Neural progenitor cell (in vitro differentiated cells): ENCODE results near the gene COL23A1. TPM values are rescaled to one million over a fixed set of nuclear protein-coding genes. Genes with fewer than 3 reads are reported as not detected.

Experiments
- DNase-seq: peaks from one replicate; pipeline ENCODE4 v3.0.0-alpha.2; 2016; ENCODE audit warnings: low spot score
- H2AFZ ChIP-seq: fragments of 200-600 bp; sonication (generic); replicated peaks from 2 replicates; pipeline ENCODE4 v1.6.1; 2016; ENCODE audit warnings: antibody characterized with exemption
- H3F3A ChIP-seq: fragments of 200-600 bp; sonication (generic); 2 replicates; pipeline ENCODE4 v1.6.1; 2016; ENCODE audit warnings: antibody characterized with exemption, low read depth
- H3K27ac ChIP-seq: fragments of 200-600 bp; sonication (generic); 2 replicates; pipeline ENCODE4 v1.5.1; 2016; ENCODE audit warnings: mild to moderate bottlenecking
- H3K27me3 ChIP-seq: fragments of 200-600 bp; sonication (generic); 2 replicates; pipeline ENCODE4 v1.6.1; 2016; ENCODE audit warnings: mild to moderate bottlenecking, moderate library complexity
- H3K36me3 ChIP-seq: fragments of 200-600 bp; sonication (generic); 2 replicates; pipeline ENCODE4 v1.5.1; 2016
- H3K4me1 ChIP-seq: fragments of 200-600 bp; sonication (generic); 2 replicates; pipeline ENCODE4 v1.6.1; 2016; ENCODE audit warnings: mixed run types
- H3K4me2 ChIP-seq: fragments of 200-600 bp; sonication (generic); 2 replicates; pipeline ENCODE4 v1.6.1; 2016
- H3K4me3 ChIP-seq: fragments of 200-600 bp; sonication (generic); 2 replicates; pipeline ENCODE4 v1.5.1; 2016
- H3K79me2 ChIP-seq: fragments of 200-600 bp; sonication (generic); 2 replicates; pipeline ENCODE4 v1.6.1; 2016; ENCODE audit warnings: low read depth
- H3K9ac ChIP-seq: fragments of 200-600 bp; sonication (generic); 2 replicates; pipeline ENCODE4 v1.6.1; 2016
- H3K9me3 ChIP-seq: fragments of 200-600 bp; sonication (generic); 2 replicates; pipeline ENCODE4 v1.5.1; 2016; ENCODE audit warnings: low read depth
- H4K20me1 ChIP-seq: fragments of 200-600 bp; sonication (generic); 2 replicates; pipeline ENCODE4 v1.6.1; 2016; ENCODE audit warnings: low read depth
- H3K27ac Mint-ChIP-seq: 3 replicates; pipeline ENCODE4 v1.8.0; 2021; ENCODE audit warnings: mixed read lengths
- H3K27me3 Mint-ChIP-seq: 2 replicates; pipeline ENCODE4 v1.8.0; 2022; ENCODE audit warnings: low read depth, mild to moderate bottlenecking, inconsistent platforms, moderate library complexity, mixed read lengths; ENCODE audit not compliant: insufficient read depth
- H3K36me3 Mint-ChIP-seq: 3 replicates; pipeline ENCODE4 v1.8.0; 2021; ENCODE audit warnings: mixed read lengths
- H3K4me1 Mint-ChIP-seq: 3 replicates; pipeline ENCODE4 v1.8.0; 2021; ENCODE audit warnings: mixed read lengths
- H3K4me3 Mint-ChIP-seq: 3 replicates; pipeline ENCODE4 v1.8.0; 2021; ENCODE audit warnings: mild to moderate bottlenecking, moderate library complexity, mixed read lengths
- H3K9me3 Mint-ChIP-seq: 3 replicates; pipeline ENCODE4 v1.8.0; 2020; ENCODE audit warnings: mixed read lengths
- CTCF ChIP-seq: fragments of 200-600 bp; sonication (generic); IDR thresholded peaks from 2 replicates; pipeline ENCODE4 v1.5.1; 2017; ENCODE audit warnings: antibody characterized with exemption, mild to moderate bottlenecking
- EZH2 ChIP-seq: fragments of 200-600 bp; sonication (generic); IDR thresholded peaks from 2 replicates; pipeline ENCODE4 v1.6.1; 2017; ENCODE audit warnings: antibody characterized with exemption, mild to moderate bottlenecking, moderate library complexity
- EZH2phosphoT487 ChIP-seq: fragments of 200-600 bp; sonication (generic); IDR thresholded peaks from 2 replicates; pipeline ENCODE4 v1.6.1; 2017; ENCODE audit warnings: antibody characterized with exemption
- total RNA-seq: library from RNA; depleted of rRNA; stranded (reverse); fragments of >200 nt; gene quantifications from 2 replicates; pipeline ENCODE4 v1.2.3, GENCODE V29; 2015; ENCODE audit warnings: low replicate concordance

The COL23A1 gene
- total RNA-seq, 1 donor from 2014 or later: not detected

- H3K36me3 Mint-ChIP-seq: no peaks in the 10 kb centered on the region
- H2AFZ ChIP-seq: no peak overlapping the region
These were observed 57.5 kb downstream of the COL23A1 start for GRCh38 chr5:178532666-178533065.

DNA sequence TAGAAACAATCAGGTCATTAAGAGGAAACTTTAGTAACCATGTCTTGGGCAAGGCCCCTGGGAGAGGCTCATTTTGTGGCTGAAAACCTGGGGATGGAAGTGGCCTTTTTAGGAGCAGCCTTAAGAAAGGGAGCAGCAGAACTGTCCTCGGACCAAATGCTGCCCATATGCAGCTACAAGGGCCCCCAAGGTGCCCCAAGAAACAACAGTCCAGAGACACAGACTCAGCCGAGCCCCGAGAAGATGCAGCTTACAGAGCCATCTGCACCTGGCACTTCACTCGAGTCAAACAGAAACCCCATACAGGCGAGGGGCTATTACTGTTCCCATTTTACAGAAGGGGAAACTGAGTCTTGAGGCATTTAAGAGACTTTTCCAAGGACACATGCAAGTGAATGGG is 58.0 kb downstream of the COL23A1 start:
- Mint-ChIP-seq H3K27ac (no peak overlapping the region), H3K27me3 (no peaks in the 10 kb centered on the region), H3K4me3 (no peak overlapping the region), H3K4me1 (peaks cover 28% of the 10 kb centered on the region), H3K36me3 (no peaks in the 10 kb centered on the region), H3K9me3 (no peaks in the 10 kb centered on the region)
- Histone ChIP-seq H3F3A (no peaks in the 10 kb centered on the region), H4K20me1 (no peaks in the 10 kb centered on the region), H3K9me3 (no peaks in the 10 kb centered on the region), H3K9ac (no peak overlapping the region), H3K4me1 (peaks cover 8% of the 10 kb centered on the region), H2AFZ (no peak overlapping the region), H3K79me2 (no peaks in the 10 kb centered on the region), H3K27me3 (no peaks in the 10 kb centered on the region), H3K27ac (no peak overlapping the region), H3K4me2 (no peak overlapping the region), H3K4me3 (no peak overlapping the region), H3K36me3 (no peaks in the 10 kb centered on the region)
- no peak for TF ChIP-seq EZH2
- no peak for TF ChIP-seq CTCF
- TF ChIP-seq EZH2phosphoT487: no peak
- DNase-seq: no peak

More at GRCh38 chr5:178532666-178533065, 57.5 kb downstream of the COL23A1 start:
- Mint-ChIP-seq H3K27ac (peak overlapping the region; percentile 57), H3K4me3 (no peak overlapping the region), H3K4me1 (peaks cover 26% of the 10 kb centered on the region), H3K27me3 (no peaks in the 10 kb centered on the region), H3K9me3 (no peaks in the 10 kb centered on the region)
- no peaks in the 10 kb centered on the region for H4K20me1 ChIP-seq
- no peak overlapping the region for H3K4me3 ChIP-seq
- no peak overlapping the region for H3K27ac ChIP-seq
- no peaks in the 10 kb centered on the region for H3F3A ChIP-seq
- no peak overlapping the region for H3K9ac ChIP-seq
- TF ChIP-seq EZH2phosphoT487: no peak
- TF ChIP-seq EZH2: no peak
- no peak for TF ChIP-seq CTCF
- H3K79me2 ChIP-seq: no peaks in the 10 kb centered on the region
- no peaks in the 10 kb centered on the region for H3K27me3 ChIP-seq
- H3K9me3 ChIP-seq: no peaks in the 10 kb centered on the region
- no peak for DNase-seq
- no peak overlapping the region for H3K4me2 ChIP-seq
- peaks cover 8% of the 10 kb centered on the region for H3K4me1 ChIP-seq
- H3K36me3 ChIP-seq: no peaks in the 10 kb centered on the region

DNA sequence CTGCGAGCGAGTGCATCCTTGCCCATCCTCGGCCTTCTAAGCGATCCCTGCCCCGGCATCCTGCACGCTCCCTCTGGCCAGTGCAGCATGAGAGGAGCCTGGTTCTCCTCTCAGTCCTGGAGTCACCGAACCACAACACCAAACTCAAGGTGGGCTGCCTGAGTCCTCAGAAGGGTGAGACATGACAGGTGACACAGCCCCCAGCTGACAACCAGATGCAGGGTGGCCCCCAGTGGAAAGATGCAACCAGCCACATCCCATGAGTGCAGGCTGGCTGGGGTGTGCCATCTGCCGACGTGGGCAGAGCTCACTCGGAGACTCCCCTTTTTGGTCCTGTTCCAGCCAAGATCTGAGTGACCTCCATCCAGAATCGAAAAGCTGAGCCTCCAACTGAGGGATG is 58.4 kb downstream of the COL23A1 start:
- no peak for DNase-seq
- H3K27me3 Mint-ChIP-seq: no peaks in the 10 kb centered on the region
- Histone ChIP-seq H3K27ac (no peak overlapping the region), H3K36me3 (no peaks in the 10 kb centered on the region), H3K79me2 (no peaks in the 10 kb centered on the region), H3F3A (no peaks in the 10 kb centered on the region), H3K4me3 (no peak overlapping the region), H3K4me1 (peaks cover 13% of the 10 kb centered on the region), H2AFZ (no peak overlapping the region), H3K9me3 (no peaks in the 10 kb centered on the region), H3K27me3 (no peaks in the 10 kb centered on the region), H3K4me2 (no peak overlapping the region), H3K9ac (no peak overlapping the region), H4K20me1 (no peaks in the 10 kb centered on the region)
- H3K27ac Mint-ChIP-seq: no peak overlapping the region
- peaks cover 32% of the 10 kb centered on the region for H3K4me1 Mint-ChIP-seq
- TF ChIP-seq EZH2 (no peak), EZH2phosphoT487 (no peak), CTCF (no peak)
- no peak overlapping the region for H3K4me3 Mint-ChIP-seq
- H3K36me3 Mint-ChIP-seq: no peaks in the 10 kb centered on the region
- H3K9me3 Mint-ChIP-seq: no peaks in the 10 kb centered on the region
